ENCODE results near the gene BUB3.

DNA sequence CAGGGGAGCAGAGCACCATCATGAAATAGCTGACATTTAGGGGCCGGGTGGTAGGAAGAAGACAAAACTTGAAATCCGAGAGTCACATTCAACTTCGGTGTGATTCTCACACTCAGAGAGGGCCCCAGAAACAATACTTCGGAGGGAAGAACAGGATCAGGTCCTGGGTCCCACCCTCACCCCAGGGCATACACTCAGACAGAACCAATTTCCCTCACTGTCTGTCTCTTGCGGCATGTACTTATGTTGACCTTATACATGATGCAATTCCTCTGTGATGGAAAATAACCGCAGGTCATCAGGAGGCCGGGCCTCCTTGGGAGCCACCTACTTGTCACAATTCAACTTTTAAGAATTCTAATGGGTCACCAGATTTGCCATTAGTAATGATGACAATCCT lies 44.7 kb upstream of the BUB3 start:
- TF ChIP-seq, protein P1, sequence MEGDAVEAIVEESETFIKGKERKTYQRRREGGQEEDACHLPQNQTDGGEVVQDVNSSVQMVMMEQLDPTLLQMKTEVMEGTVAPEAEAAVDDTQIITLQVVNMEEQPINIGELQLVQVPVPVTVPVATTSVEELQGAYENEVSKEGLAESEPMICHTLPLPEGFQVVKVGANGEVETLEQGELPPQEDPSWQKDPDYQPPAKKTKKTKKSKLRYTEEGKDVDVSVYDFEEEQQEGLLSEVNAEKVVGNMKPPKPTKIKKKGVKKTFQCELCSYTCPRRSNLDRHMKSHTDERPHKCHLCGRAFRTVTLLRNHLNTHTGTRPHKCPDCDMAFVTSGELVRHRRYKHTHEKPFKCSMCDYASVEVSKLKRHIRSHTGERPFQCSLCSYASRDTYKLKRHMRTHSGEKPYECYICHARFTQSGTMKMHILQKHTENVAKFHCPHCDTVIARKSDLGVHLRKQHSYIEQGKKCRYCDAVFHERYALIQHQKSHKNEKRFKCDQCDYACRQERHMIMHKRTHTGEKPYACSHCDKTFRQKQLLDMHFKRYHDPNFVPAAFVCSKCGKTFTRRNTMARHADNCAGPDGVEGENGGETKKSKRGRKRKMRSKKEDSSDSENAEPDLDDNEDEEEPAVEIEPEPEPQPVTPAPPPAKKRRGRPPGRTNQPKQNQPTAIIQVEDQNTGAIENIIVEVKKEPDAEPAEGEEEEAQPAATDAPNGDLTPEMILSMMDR (IDR thresholded peaks at IDR 0.05): no peak
- no peak for TF ChIP-seq POLR2A (IDR thresholded peaks at IDR 0.05)

Data from sigmoid colon (tissue), 3 donors.